GM12874 (cell line): ENCODE data around the gene CD1C.

Experiments used
- CTCF ChIP-seq: IDR thresholded peaks from 2 replicates; pipeline ENCODE4 v1.5.1; 2011; ENCODE audit warnings: low read depth, mild to moderate bottlenecking, control low read depth, low read length, moderate library complexity; ENCODE audit not compliant: insufficient read depth

Gene CD1C

GRCh38 chr1:158334526-158335212 lies 44.9 kb downstream of the CD1C start:
- no peak for TF ChIP-seq CTCF

- TF ChIP-seq CTCF, result no peak
These were observed 45.5 kb downstream of the CD1C start for GRCh38 chr1:158335213-158335532.
